Measurements from ENCODE around the gene BRICD5. TPM values are rescaled to one million over a fixed set of nuclear protein-coding genes. Genes with fewer than 3 reads are reported as not detected.

BRICD5 gene
- total RNA-seq, 1 experiment from 2014 or later = 4.6 TPM

DNA sequence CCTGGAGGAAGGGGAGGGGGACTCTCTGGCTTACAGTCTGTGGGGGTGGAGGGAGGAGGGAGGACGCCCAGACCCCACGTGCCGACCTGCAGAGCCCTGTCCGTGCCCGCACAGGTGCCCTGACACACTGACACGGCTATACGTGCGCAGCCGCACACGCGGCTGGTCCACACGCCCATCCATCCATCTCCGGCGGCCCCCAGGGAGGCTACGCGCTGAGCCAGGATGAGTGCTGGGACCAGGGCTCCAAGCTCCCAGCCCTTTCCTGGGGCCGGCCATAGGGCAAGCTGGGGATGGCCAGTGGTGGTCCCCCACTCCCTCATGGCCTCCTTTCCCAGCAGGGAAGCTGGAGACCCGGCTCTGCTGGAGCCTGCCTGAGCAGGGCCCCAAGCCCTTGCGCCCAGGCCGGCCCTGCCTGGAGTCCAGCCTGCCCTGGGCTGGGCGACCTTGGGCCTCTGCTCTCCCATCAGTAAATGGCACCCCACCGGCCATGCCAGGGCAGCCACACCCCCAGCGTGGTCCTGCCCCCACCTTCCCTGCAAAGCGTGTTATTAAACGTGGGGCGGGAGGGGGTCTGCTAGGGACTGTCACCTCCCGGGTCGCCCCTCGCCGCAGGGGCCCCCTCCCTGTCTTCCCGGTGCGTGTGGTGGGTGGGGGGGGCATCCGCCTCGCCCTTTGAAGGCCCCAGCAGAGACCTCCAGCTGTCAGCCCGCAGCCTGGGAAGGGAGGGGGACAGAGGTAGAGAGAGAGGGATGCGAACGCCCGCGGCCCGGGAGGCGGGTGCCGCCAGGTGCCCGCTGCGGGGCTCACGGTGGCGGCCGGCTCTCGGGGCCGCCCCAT lies 15.1 kb downstream of the BRICD5 start:
- peaks cover 57% of the 10 kb centered on the region for H3K27me3 ChIP-seq (replicated peaks)
- no peaks in the 10 kb centered on the region for H3K9me3 ChIP-seq (replicated peaks)
- 0 out of 2 replicates have a peak, but pooled peaks cover 5% of the 10 kb centered on the region for H3K4me1 ChIP-seq (replicated peaks)
- no peak overlapping the region for H3K4me3 ChIP-seq
- H3K36me3 ChIP-seq = no peaks in the 10 kb centered on the region
- DNase-seq (ENCODE audit: low read depth in 1 of 2, low spot score in 2 of 2) = no peak
- H3K27ac ChIP-seq = no peak overlapping the region

DNA sequence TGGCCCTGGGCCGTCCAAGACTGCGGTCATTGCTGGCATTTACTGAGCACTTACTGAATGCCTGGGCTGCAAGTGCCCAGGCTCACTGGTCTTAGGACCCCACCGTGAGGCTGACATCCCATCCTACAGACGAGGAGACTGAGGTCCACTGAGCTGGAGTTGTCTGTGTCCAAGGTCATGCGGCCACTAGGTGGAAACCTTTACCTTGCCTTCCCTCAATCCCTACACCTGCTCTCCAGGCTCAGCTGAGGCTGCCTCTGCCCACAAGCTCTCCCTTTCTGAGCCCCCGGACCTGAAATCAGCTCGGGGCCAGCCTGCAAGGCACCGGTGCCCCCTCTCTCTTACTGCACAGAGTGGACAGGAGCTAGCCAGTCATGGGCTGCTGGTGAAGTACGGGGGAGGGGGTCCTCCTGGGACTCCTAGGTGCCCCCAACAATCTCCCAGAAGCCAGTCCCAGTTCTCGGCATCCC lies 15.8 kb downstream of the BRICD5 start:
- H3K27me3 ChIP-seq (replicated peaks) = peaks cover 57% of the 10 kb centered on the region
- 0 out of 2 replicates have a peak, but pooled peaks cover 5% of the 10 kb centered on the region for H3K4me1 ChIP-seq (replicated peaks)
- H3K27ac ChIP-seq = no peak overlapping the region
- no peak for DNase-seq (ENCODE audit: low read depth in 1 of 2, low spot score in 2 of 2)
- no peaks in the 10 kb centered on the region for H3K36me3 ChIP-seq
- H3K9me3 ChIP-seq (replicated peaks) = no peaks in the 10 kb centered on the region
- no peak overlapping the region for H3K4me3 ChIP-seq

DNA sequence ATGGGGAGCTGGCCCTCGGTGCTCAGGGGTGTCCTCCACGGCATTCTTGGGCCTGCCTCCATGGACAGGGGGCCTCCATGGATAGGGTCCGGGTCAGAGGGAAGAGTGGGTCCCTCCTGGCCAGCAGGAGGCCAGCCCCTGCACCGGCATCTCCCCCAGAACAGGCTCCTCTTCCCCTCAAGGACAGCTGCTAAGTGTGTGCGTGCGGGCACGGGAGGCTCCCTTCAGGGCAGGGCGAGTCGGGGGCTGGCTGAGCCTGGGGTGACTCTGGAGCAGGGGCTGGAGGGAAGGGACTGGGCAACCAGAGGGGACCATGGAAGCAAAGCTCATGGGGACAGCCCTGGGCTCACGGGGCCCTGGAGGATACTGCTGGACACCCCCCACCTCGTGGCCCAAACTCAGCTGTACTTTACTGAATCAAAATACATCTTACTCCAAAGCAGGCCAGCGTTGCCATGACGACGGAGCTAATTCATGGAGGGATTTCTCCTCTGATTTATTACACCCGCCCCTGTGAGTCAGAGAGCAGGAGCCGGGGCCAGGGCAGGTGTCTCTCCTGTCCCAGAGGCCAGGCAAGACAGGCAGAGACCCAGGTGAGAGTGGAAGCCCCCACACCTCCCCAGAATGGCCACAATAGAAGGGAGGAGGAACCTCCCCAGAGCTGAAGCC lies 16.4 kb downstream of the BRICD5 start:
- H3K4me3 ChIP-seq = no peak overlapping the region
- no peak overlapping the region for H3K27ac ChIP-seq
- peaks cover 51% of the 10 kb centered on the region for H3K27me3 ChIP-seq (replicated peaks)
- 0 out of 2 replicates have a peak, but pooled peaks cover 5% of the 10 kb centered on the region for H3K4me1 ChIP-seq (replicated peaks)
- H3K9me3 ChIP-seq (replicated peaks) = no peaks in the 10 kb centered on the region
- no peak for DNase-seq (ENCODE audit: low read depth in 1 of 2, low spot score in 2 of 2)
- H3K36me3 ChIP-seq = no peaks in the 10 kb centered on the region

DNA sequence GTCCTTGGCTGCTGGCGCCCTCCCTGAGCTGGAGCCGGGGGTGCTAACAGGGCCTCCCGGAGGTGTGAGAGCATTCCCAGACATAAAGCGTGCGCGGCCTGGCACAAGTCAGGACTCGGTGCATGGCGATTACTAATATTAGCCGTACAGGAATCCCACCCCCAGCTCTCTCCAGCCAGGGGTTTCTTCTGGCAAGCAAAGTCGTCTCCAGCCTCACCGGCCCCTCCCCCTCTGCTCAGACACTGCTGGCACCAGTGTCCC lies 19.3 kb downstream of the BRICD5 start:
- H3K36me3 ChIP-seq = no peaks in the 10 kb centered on the region
- H3K27me3 ChIP-seq (replicated peaks) = peaks cover 24% of the 10 kb centered on the region
- no peak for DNase-seq (ENCODE audit: low read depth in 1 of 2, low spot score in 2 of 2)
- H3K9me3 ChIP-seq (replicated peaks) = no peaks in the 10 kb centered on the region
- H3K4me3 ChIP-seq = no peak overlapping the region
- H3K27ac ChIP-seq = no peak overlapping the region
- H3K4me1 ChIP-seq (replicated peaks) = 0 out of 2 replicates have a peak, but pooled peaks cover 5% of the 10 kb centered on the region

DNA sequence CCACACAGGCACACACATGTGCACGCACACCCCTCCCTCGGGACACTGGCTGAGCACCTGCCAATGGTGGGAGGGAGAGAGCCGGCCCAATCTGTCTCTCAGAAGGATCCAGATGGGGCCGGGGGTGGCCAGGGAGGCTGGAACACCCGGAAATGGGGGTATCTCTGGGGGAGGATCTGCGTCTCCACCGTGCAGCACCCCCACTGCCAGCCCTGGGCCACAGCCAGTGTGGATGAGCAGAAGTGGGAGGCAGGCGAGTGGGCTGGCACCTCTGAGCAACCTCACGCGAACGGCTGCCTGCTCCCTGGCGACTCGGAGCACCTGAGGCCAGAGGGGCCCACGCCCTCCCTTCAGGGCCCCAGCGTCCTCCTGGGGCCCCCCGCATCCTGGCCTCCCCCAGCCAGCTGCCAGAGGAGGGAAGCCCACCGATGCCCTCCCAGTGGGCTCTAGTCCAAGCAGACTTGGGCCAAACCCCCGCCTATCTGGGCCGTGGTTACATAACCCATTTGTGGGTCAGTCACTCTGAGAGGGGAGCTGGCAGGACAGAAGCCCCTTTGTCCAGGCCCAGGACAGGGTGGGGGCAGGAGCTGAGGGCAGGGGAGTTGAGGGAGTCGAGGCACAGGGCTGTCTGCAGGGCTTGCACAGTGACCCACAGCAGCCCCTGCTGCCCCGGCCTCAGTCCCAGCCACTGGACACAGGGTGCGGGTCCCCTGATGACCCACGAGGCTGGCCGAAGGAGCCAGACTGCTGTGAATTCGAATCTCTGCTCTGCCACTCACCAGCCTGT lies 19.8 kb downstream of the BRICD5 start:
- H3K36me3 ChIP-seq = no peaks in the 10 kb centered on the region
- DNase-seq (ENCODE audit: low read depth in 1 of 2, low spot score in 2 of 2) = no peak
- 0 out of 2 replicates have a peak, but pooled peaks cover 4% of the 10 kb centered on the region for H3K4me1 ChIP-seq (replicated peaks)
- H3K27ac ChIP-seq = no peak overlapping the region
- H3K27me3 ChIP-seq (replicated peaks) = peaks cover 21% of the 10 kb centered on the region
- H3K9me3 ChIP-seq (replicated peaks) = no peaks in the 10 kb centered on the region
- no peak overlapping the region for H3K4me3 ChIP-seq

DNA sequence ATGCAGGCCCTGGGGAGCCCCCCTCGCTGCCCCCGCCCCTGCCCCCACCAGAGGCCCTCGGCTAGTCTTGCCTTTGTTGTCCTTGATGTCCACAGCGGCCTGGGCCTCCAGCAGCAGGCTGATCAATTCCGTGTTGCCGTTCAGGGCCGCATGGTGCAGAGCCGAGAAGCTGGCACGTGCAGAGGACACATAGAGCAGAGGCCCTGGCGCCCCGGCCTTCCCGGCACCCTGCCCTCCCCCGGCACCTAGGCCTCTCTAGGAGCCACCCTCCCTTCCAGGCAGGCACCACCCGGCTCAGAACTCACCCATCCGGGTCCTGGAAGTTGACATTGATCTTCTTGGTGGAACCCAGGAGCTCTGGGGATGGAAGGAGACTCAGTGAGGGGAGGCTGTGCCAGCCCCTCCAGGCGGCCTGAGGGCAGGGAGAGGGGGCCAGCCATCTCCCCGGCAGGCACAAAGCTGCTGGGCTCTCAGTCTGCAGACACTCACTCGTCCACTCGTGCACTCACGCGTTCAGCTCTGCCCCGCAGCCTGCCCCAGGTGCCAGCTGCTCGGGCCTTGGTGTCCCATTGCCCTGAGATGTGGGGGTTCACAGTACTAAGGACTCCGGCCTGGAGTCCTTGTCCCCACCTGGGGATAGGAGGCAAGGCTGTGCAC lies 20.5 kb downstream of the BRICD5 start:
- no peaks in the 10 kb centered on the region for H3K36me3 ChIP-seq
- H3K27ac ChIP-seq = no peak overlapping the region
- H3K9me3 ChIP-seq (replicated peaks) = no peaks in the 10 kb centered on the region
- DNase-seq (ENCODE audit: low read depth in 1 of 2, low spot score in 2 of 2) = no peak
- H3K4me1 ChIP-seq (replicated peaks) = no peaks in the 10 kb centered on the region
- no peak overlapping the region for H3K4me3 ChIP-seq
- H3K27me3 ChIP-seq (replicated peaks) = peaks cover 13% of the 10 kb centered on the region

DNA sequence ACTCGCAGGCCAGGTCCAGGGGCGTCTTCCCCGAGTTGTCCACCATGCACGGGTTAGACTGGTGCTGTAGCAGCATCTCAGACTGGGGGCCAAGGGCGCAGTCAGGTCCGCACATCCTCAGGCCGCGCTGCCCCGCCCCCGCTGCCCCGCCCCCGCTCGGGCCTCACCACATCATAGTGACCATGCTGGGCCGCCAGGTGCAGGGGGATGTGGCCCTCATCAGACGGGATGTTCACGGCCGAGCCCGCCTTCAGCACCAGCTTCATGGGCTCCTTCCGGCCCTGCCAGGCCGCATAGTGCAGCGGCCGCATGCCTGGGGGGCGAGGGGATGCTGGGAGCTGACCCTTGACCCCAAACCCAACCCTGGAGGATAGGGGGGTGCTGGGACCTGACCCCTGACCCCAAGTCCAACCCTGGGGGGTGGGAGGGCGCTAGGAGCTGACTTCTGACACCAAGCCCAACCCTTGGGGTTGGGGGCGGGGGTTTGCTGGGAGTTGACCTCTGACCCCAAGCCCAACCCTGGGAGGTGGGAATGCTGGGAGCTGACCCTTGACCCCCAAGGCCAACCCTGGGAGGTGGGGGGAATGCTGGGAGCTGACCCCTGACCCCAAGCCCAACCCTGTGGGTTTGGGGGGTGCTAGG lies 21.3 kb downstream of the BRICD5 start:
- Histone ChIP-seq H3K36me3 (no peaks in the 10 kb centered on the region), H3K4me3 (no peak overlapping the region), H3K9me3 (replicated peaks) (no peaks in the 10 kb centered on the region), H3K4me1 (replicated peaks) (no peaks in the 10 kb centered on the region), H3K27me3 (replicated peaks) (peaks cover 6% of the 10 kb centered on the region), H3K27ac (no peak overlapping the region)
- no peak for DNase-seq (ENCODE audit: low read depth in 1 of 2, low spot score in 2 of 2)

DNA sequence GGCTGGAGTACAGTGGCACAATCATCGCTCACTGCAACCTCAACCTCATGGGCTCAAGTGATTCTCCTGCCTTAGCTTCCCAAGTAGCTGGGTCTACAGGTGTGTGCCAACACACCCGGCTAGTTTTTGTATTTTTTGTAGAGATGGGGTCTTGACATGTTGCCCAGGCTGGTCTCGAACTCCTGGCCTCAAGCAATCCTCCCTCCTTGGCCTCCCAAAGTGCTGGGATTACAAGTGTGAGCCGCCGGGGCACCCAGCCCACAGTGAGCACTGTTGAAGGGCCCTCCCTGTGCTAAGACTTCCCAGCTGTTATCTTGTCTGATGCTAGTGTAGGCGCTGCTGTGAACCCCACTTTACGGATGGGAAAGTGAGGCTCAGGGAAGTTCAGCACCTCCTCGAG lies 22.3 kb downstream of the BRICD5 start:
- H3K9me3 ChIP-seq (replicated peaks) = no peaks in the 10 kb centered on the region
- H3K4me3 ChIP-seq = no peak overlapping the region
- H3K36me3 ChIP-seq = no peaks in the 10 kb centered on the region
- no peaks in the 10 kb centered on the region for H3K4me1 ChIP-seq (replicated peaks)
- H3K27ac ChIP-seq = no peak overlapping the region
- DNase-seq (ENCODE audit: low read depth in 1 of 2, low spot score in 2 of 2) = no peak
- H3K27me3 ChIP-seq (replicated peaks) = no peaks in the 10 kb centered on the region; the same call in 1 of the 2 replicates

DNA sequence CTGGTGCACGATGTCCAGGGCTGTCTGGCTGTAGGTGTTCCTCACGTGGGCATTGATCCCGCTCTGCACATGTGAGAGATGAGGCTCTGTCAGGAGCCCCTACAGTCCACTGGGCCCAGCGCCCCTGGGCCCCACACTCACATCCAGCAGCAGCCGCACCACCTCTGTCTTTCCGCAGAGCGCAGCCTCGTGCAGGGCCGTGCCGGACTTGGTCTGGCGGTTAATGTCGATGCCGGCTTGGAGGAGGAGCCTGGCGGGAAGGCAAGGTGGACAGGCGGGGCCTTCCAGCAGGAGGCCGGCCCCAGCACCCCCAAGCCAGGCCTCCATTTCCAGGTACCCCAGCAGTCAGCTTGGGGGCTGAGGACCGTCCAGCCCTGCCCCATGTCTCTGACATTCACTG lies 23.5 kb downstream of the BRICD5 start:
- DNase-seq (ENCODE audit: low read depth in 1 of 2, low spot score in 2 of 2) = no peak
- H3K4me1 ChIP-seq (replicated peaks) = no peaks in the 10 kb centered on the region
- no peaks in the 10 kb centered on the region for H3K9me3 ChIP-seq (replicated peaks)
- no peak overlapping the region for H3K27ac ChIP-seq
- H3K36me3 ChIP-seq = no peaks in the 10 kb centered on the region
- no peak overlapping the region for H3K4me3 ChIP-seq
- no peaks in the 10 kb centered on the region for H3K27me3 ChIP-seq (replicated peaks)

DNA sequence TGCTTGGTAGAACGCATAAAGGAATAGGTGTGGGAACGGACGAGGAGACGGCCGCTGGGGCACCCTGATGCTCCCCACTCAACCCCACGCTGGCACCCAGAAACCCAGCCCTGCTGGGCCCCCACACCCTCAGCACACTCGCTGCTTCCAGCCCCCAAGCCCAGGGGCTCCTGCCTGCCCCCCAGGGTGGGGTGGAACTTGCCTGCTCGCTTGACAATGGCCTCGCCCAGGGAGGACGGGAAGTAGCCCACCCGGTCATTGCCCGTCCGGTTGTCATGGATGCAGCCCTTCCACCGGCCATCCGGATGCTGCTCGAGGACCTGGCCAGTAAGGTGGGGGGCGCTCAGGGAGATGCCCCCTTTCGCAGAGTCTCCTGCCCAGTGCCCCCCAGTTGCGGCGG lies 24.2 kb downstream of the BRICD5 start:
- no peaks in the 10 kb centered on the region for H3K9me3 ChIP-seq (replicated peaks)
- no peaks in the 10 kb centered on the region for H3K36me3 ChIP-seq
- H3K4me3 ChIP-seq = no peak overlapping the region
- no peaks in the 10 kb centered on the region for H3K4me1 ChIP-seq (replicated peaks)
- H3K27me3 ChIP-seq (replicated peaks) = no peaks in the 10 kb centered on the region
- no peak overlapping the region for H3K27ac ChIP-seq
- DNase-seq (ENCODE audit: low read depth in 1 of 2, low spot score in 2 of 2) = no peak

DNA sequence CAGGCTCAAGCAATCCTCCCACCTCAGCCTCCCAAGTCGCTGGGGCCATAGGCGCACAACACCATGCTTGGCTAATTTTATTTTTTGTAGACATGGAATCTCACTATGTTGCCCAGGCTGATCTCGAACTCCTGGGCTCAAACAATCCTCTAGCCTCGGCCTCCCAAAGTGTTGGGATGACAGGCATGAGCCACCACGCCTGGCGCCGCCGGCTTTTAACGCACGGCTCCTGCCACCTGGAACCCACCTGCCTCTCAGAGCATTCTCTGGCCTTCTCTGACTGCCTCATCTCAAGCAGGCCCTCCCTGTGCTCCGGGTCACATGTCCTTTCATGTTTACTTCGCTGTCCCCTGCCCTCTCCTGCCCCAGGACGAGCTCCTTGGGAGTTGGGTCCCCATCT lies 24.6 kb downstream of the BRICD5 start:
- Histone ChIP-seq H3K4me3 (no peak overlapping the region), H3K4me1 (replicated peaks) (no peaks in the 10 kb centered on the region), H3K27me3 (replicated peaks) (no peaks in the 10 kb centered on the region), H3K27ac (no peak overlapping the region), H3K36me3 (no peaks in the 10 kb centered on the region), H3K9me3 (replicated peaks) (no peaks in the 10 kb centered on the region)
- DNase-seq (ENCODE audit: low read depth in 1 of 2, low spot score in 2 of 2) = no peak

DNA sequence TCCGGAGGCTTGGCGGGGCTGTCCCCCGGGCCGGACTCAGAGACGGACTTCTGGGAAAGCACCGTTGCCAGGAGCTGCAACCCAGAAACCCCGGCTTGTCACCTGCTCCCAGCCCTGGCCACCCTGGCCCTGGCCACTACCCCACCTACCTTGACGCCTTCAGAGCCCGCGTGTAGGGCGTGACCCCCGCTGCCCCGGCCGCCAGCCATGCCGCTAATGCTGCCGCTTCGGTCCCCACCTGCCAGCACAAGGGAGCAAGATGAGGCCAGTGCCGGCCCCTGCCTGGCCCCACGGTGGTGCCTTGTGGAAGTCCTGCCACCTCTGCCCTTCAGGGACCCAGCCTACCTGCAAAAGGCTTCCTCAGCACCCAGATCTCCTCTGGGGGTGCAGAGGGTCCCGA lies 25.7 kb downstream of the BRICD5 start:
- H3K27ac ChIP-seq = no peak overlapping the region
- H3K27me3 ChIP-seq (replicated peaks) = no peaks in the 10 kb centered on the region
- H3K4me1 ChIP-seq (replicated peaks) = no peaks in the 10 kb centered on the region
- no peak overlapping the region for H3K4me3 ChIP-seq
- H3K9me3 ChIP-seq (replicated peaks) = no peaks in the 10 kb centered on the region
- DNase-seq (ENCODE audit: low read depth in 1 of 2, low spot score in 2 of 2) = no peak
- H3K36me3 ChIP-seq = no peaks in the 10 kb centered on the region

DNA sequence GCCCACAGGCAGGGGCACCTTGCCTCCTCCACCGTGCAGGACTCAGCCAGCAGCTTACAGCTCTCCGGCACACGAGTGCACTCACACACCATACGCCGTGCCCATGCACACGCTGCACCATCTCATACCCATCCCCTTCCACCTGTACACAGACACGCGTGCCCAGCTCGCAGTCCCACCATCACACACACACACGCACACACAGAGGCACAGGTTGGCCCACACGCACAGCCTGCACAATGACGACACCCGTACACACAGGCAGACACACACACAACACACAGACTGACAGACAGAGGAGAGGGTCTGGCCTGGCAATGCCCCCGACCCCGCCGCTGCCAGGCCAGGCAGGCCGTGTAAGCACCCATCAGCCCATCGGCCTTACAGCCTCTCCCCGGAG lies 26.3 kb downstream of the BRICD5 start:
- no peak overlapping the region for H3K27ac ChIP-seq
- H3K4me3 ChIP-seq = no peak overlapping the region
- H3K9me3 ChIP-seq (replicated peaks) = no peaks in the 10 kb centered on the region
- no peaks in the 10 kb centered on the region for H3K36me3 ChIP-seq
- no peaks in the 10 kb centered on the region for H3K27me3 ChIP-seq (replicated peaks)
- no peak for DNase-seq (ENCODE audit: low read depth in 1 of 2, low spot score in 2 of 2)
- no peaks in the 10 kb centered on the region for H3K4me1 ChIP-seq (replicated peaks)
